Sigmoid colon (tissue), 7 donors: ENCODE data around the gene PLAC9. TPM values are rescaled to one million over a fixed set of nuclear protein-coding genes. Genes with fewer than 3 reads are reported as not detected.

Experiments
- DNase-seq: peaks from one replicate; pipeline ENCODE4 v3.0.0-alpha.2; 2019
- H3K27ac ChIP-seq, 4 donors: fragments of 200-600 bp; sonication (generic); one replicate each; pipeline ENCODE4 v1.5.1; 2016 to 2019; ENCODE audit warnings: mild to moderate bottlenecking in 1 of 4
- H3K27me3 ChIP-seq, 3 donors: fragments of 200-600 bp; sonication (generic); one replicate each; pipeline ENCODE4 v1.5.1; 2019; ENCODE audit warnings: mild to moderate bottlenecking in 1 of 3
- H3K36me3 ChIP-seq, 4 donors: fragments of 200-600 bp; sonication (generic); one replicate each; pipeline ENCODE4 v1.5.1; 2016 to 2019
- H3K4me1 ChIP-seq, 4 donors: fragments of 200-600 bp; sonication (generic); one replicate each; pipeline ENCODE4 v1.5.1; 2017 to 2019
- H3K4me3 ChIP-seq, 4 donors: fragments of 200-600 bp; sonication (generic); one replicate each; pipeline ENCODE4 v1.5.1; 2017 to 2019; ENCODE audit warnings: mild to moderate bottlenecking in 2 of 4, moderate library complexity in 1 of 4
- H3K9me3 ChIP-seq, 4 donors: fragments of 200-600 bp in 3 of 4; sonication (generic) in 3 of 4; one replicate each; pipeline versions ENCODE4 v1.5.1 to v1.6.1; 2013 to 2019
- EP300 ChIP-seq, 4 donors: sonication (generic); formaldehyde crosslinking; IDR thresholded peaks; one replicate each; pipeline ENCODE4 v1.6.1; 2017; ENCODE audit warnings: antibody characterized with exemption in 4 of 4
- POLR2A ChIP-seq, 2 donors: fragments of 450-650 bp; IDR thresholded peaks; one replicate each; pipeline ENCODE4 v1.6.1; 2016; ENCODE audit warnings: antibody characterized with exemption in 2 of 2, mild to moderate bottlenecking in 2 of 2, moderate library complexity in 2 of 2
- POLR2AphosphoS5 ChIP-seq, 4 donors: sonication (generic); formaldehyde crosslinking; IDR thresholded peaks; one replicate each; pipeline ENCODE4 v1.6.1; 2017; ENCODE audit warnings: antibody characterized with exemption in 4 of 4
- WGBS, 2 donors: extraction: QIAGEN DNeasy Blood & Tissue Kit; methylation state at CpG; one replicate each; pipeline ENCODE4 v1.1.7; 2013; 5-methylcytosine and 5-hydroxymethylcytosine counted together
- intact Hi-C: fragments of 100-400 bp; cut with DNase I; formaldehyde crosslinking; loops from one replicate; pipeline ENCODE4 v1.15.1; 2023
- polyA plus RNA-seq, 3 donors: library from polyadenylated mRNA; stranded (reverse); fragments of 200-250 nt; gene quantifications; one replicate each; pipeline ENCODE4 v1.2.3, GENCODE V29; 2013
- total RNA-seq, 4 donors: library from RNA; depleted of rRNA; stranded (reverse); fragments of >200 nt; gene quantifications; one replicate each; pipeline ENCODE4 v1.1.0, GENCODE V29; 2016
- TF ChIP-seq, protein P1 (sequence below), 4 experiments: fragments of 450-650 bp in 3 of 4; fragments of 200-600 bp in 1 of 4; IDR thresholded peaks; one replicate each; pipeline ENCODE4 v1.5.1; 2016 to 2019; ENCODE audit warnings: antibody characterized with exemption in 4 of 4, mild to moderate bottlenecking in 3 of 4, moderate library complexity in 2 of 4
- donor health status: healthy with polysubstance abuse.
- donor health status: Bipolar disorder and iron deficiency.
- donor health status: healthy.

Gene PLAC9
- total and polyA plus RNA-seq, 7 donors = 1.2 to 23.4 (median 7.6) TPM

DNA sequence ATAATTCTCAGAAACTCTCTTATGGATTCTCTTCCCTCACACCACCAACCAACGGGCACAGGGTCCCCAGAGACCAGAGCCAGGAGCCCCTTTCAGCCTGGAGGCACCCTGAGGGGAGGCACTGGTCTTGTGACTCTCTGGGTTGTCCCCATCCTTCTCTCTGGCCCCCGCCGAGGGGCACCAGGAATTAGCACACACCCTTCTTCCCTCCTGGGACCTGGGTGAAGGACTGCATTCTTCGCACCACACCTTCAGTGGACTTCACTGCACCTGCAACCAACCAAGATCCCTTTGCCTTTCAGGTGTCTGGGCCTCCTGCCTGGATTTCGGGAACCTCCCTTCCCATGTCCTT, 22.1 kb downstream of the PLAC9 start:
- Histone ChIP-seq H3K27me3 (no peaks in the 10 kb centered on the region), H3K9me3 (peaks cover 0 to 2% (median 0%) of the 10 kb centered on the region in 4 donors), H3K27ac (peak overlapping the region; percentile 37 to 89 (median 84)), H3K36me3 (peaks cover 5 to 77% (median 38%) of the 10 kb centered on the region in 4 donors), H3K4me1 (peaks cover 0 to 52% (median 35%) of the 10 kb centered on the region in 4 donors), H3K4me3 (no peak overlapping the region)
- 93% methylated on average over 5 of the region's 5 CpGs for WGBS, 2 donors
- TF ChIP-seq EP300 (IDR thresholded peaks at IDR 0.05) (no peak), POLR2A (IDR thresholded peaks at IDR 0.05) (no peak), POLR2AphosphoS5 (IDR thresholded peaks at IDR 0.05) (no peak)
- TF ChIP-seq, protein P1, sequence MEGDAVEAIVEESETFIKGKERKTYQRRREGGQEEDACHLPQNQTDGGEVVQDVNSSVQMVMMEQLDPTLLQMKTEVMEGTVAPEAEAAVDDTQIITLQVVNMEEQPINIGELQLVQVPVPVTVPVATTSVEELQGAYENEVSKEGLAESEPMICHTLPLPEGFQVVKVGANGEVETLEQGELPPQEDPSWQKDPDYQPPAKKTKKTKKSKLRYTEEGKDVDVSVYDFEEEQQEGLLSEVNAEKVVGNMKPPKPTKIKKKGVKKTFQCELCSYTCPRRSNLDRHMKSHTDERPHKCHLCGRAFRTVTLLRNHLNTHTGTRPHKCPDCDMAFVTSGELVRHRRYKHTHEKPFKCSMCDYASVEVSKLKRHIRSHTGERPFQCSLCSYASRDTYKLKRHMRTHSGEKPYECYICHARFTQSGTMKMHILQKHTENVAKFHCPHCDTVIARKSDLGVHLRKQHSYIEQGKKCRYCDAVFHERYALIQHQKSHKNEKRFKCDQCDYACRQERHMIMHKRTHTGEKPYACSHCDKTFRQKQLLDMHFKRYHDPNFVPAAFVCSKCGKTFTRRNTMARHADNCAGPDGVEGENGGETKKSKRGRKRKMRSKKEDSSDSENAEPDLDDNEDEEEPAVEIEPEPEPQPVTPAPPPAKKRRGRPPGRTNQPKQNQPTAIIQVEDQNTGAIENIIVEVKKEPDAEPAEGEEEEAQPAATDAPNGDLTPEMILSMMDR (IDR thresholded peaks at IDR 0.05) = no peak
- no peak for DNase-seq
- intact Hi-C loops = no loop called here

DNA sequence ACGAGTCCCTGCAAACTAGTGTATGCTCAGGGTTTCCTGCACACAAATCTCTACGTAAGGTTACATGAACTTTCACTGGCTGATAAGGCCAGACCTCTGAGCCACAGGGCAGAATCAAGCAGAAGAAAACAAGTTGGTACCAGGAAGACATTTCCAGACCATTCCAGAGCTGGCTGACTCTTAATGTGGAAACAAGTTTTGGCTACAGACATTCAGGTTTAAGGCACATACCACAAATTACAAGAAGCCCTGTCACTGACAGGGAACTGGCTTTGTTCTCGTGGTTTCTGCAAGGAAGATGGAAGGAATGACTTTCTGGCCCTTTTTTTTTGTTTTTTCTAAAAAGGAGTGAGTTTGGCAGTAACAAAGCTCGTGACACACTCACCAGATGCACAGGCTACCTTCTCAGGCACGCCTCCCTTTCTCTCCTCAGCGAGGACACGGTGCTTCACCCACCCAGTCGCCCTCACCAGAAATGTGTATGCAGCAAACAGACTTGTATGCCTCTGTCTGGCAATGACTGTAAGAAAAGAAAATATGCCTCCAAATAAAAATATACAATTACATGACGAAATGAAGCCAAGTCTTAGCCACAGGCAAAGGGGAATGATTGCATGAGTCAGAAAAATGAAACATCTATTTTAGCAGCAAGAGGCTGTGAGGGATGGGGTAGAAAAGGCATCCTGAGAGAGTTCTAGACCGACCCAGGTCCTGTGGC, 22.6 kb downstream of the PLAC9 start:
- peaks cover 0 to 55% (median 36%) of the 10 kb centered on the region in 4 donors for H3K4me1 ChIP-seq
- WGBS, 2 donors = 87 to 92% methylated on average over 10 of the region's 10 CpGs

DNA sequence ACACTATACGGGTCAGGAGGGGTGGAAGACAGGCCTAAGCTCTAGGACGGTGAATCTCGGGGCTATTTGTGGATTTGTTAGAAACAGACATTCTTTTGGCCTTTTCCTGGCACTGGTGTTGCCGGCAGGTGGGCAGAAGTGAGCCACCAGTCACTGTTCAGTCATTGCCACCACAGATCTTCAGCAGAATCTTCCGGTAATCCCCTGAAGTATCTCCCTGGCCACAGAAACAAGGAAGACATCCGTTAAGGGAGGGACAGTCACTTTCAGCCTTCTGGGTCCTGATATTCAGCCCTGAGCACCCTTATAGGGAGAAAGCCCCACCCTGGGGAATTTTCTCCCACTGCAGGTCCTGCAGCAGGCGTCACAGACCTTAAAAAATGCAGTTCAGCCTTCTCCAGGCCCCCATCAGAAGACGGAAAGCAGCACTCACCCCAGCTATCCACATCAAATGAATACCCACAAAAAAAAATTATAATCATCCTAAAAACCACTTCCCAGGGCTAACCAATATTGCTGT, 23.2 kb downstream of the PLAC9 start:
- H3K36me3 ChIP-seq = peaks cover 5 to 67% (median 40%) of the 10 kb centered on the region in 4 donors
- no peaks in the 10 kb centered on the region for H3K27me3 ChIP-seq
- H3K4me3 ChIP-seq = no peak overlapping the region
- no peak for TF ChIP-seq EP300 (IDR thresholded peaks at IDR 0.05)
- no peak for TF ChIP-seq POLR2A (IDR thresholded peaks at IDR 0.05)
- TF ChIP-seq, protein P1 (IDR thresholded peaks at IDR 0.05) = no peak
- no peak for TF ChIP-seq POLR2AphosphoS5 (IDR thresholded peaks at IDR 0.05)
- intact Hi-C loops = no loop called here
- H3K4me1 ChIP-seq = peaks cover 0 to 55% (median 36%) of the 10 kb centered on the region in 4 donors
- H3K27ac ChIP-seq = peak overlapping the region; percentile 68 to 89 (median 84)
- no peaks in the 10 kb centered on the region for H3K9me3 ChIP-seq
- DNase-seq = no peak
- 89% methylated on average over 8 of the region's 8 CpGs for WGBS, 2 donors

More for the DNA sequence above, 22.6 kb downstream of the PLAC9 start:
- no peaks in the 10 kb centered on the region for H3K9me3 ChIP-seq
- TF ChIP-seq, protein P1 (IDR thresholded peaks at IDR 0.05) = no peak
- TF ChIP-seq POLR2A (IDR thresholded peaks at IDR 0.05) = no peak
- peak in 3 of 4 donors; percentile 32 to 55 (median 55) for TF ChIP-seq POLR2AphosphoS5 (IDR thresholded peaks at IDR 0.05)
- no peak for TF ChIP-seq EP300 (IDR thresholded peaks at IDR 0.05)
- H3K4me3 ChIP-seq = no peak overlapping the region
- no peaks in the 10 kb centered on the region for H3K27me3 ChIP-seq
- peaks cover 5 to 74% (median 39%) of the 10 kb centered on the region in 4 donors for H3K36me3 ChIP-seq
- intact Hi-C loops = no loop called here
- H3K27ac ChIP-seq = peak overlapping the region; percentile 68 to 89 (median 84)
- DNase-seq = no peak

DNA sequence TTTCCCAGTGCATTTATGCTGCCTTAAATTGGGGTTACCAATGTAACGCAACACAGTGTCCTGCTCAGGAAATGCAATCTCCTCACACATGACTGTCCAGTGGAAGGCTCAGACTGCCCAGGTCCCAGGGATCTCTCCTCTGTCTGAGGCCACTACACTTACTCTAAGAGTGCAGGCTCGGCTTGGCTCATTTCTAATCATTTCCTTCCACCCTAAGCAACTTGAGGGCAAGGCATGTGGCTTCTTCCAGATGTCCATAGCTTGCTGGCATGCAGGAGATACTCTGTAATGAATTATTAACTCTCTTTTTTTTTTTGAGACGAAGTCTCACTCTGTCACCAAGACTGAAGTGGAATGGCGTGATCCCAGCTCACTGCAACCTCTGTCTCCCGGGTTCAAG, 23.7 kb downstream of the PLAC9 start:
- 91% methylated on average over 5 of the region's 5 CpGs for WGBS, 2 donors
- peak overlapping the region; percentile 65 to 89 (median 84) for H3K27ac ChIP-seq
- DNase-seq = no peak
- TF ChIP-seq POLR2AphosphoS5 (IDR thresholded peaks at IDR 0.05) = no peak
- no peaks in the 10 kb centered on the region for H3K9me3 ChIP-seq
- peaks cover 5 to 71% (median 38%) of the 10 kb centered on the region in 4 donors for H3K36me3 ChIP-seq
- H3K4me1 ChIP-seq = peaks cover 0 to 55% (median 36%) of the 10 kb centered on the region in 4 donors
- no peak overlapping the region for H3K4me3 ChIP-seq
- intact Hi-C loops = no loop called here
- no peaks in the 10 kb centered on the region for H3K27me3 ChIP-seq

DNA sequence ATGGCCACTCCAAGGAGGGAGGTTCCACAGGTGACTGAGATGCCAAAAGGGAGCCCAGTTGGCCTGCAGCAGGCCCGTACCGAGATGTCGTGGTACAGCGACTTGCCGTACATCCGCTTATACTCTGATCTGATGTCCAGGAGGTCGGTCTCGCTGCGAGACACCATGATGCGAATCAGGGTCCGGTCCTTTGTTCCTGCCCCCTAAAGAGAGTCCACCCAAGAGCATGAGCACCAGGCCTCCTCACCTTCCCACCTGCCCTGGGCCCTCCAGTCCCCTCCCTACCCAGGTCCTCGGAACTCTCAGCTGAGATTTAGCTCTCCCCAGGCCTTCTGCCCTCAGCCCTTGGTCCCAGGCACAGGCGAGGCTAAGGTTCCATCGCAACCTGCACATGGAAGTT, 25.0 kb downstream of the PLAC9 start:
- Histone ChIP-seq H3K27me3 (no peaks in the 10 kb centered on the region), H3K27ac (peak overlapping the region; percentile 65 to 89 (median 79)), H3K36me3 (peaks cover 5 to 71% (median 42%) of the 10 kb centered on the region in 4 donors), H3K4me1 (peaks cover 0 to 55% (median 36%) of the 10 kb centered on the region in 4 donors), H3K4me3 (no peak overlapping the region), H3K9me3 (no peaks in the 10 kb centered on the region)
- intact Hi-C loops = no loop called here
- peak; percentile 60 for DNase-seq
- TF ChIP-seq POLR2AphosphoS5 (IDR thresholded peaks at IDR 0.05) (no peak), POLR2A (IDR thresholded peaks at IDR 0.05) (no peak), EP300 (IDR thresholded peaks at IDR 0.05) (no peak)
- TF ChIP-seq, protein P1 (IDR thresholded peaks at IDR 0.05) = no peak
- WGBS, 2 donors = 98% methylated on average over 14 of the region's 14 CpGs
